Immature natural killer cell (primary cell): Measurements from ENCODE around the gene ZBTB3. TPM values are rescaled to one million over a fixed set of nuclear protein-coding genes. Genes with fewer than 3 reads are reported as not detected.

Source experiments
- DNase-seq, 3 donors: peaks; one replicate each; pipeline ENCODE4 v3.0.0; 2022; ENCODE audit warnings: mixed read lengths in 1 of 3
- H3K27ac Mint-ChIP-seq, 6 donors: one replicate each; pipeline ENCODE4 v1.8.0; 2020; ENCODE audit warnings: mixed read lengths in 6 of 6, mild to moderate bottlenecking in 5 of 6, inconsistent platforms in 4 of 6, moderate library complexity in 3 of 6
- H3K27me3 Mint-ChIP-seq, 3 donors: one replicate each; pipeline ENCODE4 v1.8.0; 2020 to 2021; ENCODE audit warnings: low read depth in 3 of 3, mild to moderate bottlenecking in 3 of 3, mixed read lengths in 3 of 3, moderate library complexity in 3 of 3, inconsistent platforms in 1 of 3
- H3K36me3 Mint-ChIP-seq, 3 donors: one replicate each; pipeline ENCODE4 v1.8.0; 2020; ENCODE audit warnings: mixed read lengths in 3 of 3, inconsistent platforms in 2 of 3, mild to moderate bottlenecking in 2 of 3
- H3K4me1 Mint-ChIP-seq, 2 donors: one replicate each; pipeline ENCODE4 v1.8.0; 2020; ENCODE audit warnings: inconsistent platforms in 2 of 2, mild to moderate bottlenecking in 2 of 2, mixed read lengths in 2 of 2, moderate library complexity in 1 of 2
- H3K4me3 Mint-ChIP-seq, 5 donors: one replicate each; pipeline ENCODE4 v1.8.0; 2020; ENCODE audit warnings: mild to moderate bottlenecking in 5 of 5, mixed read lengths in 5 of 5, inconsistent platforms in 3 of 5, moderate library complexity in 3 of 5
- H3K9me3 Mint-ChIP-seq, 6 donors: one replicate each; pipeline ENCODE4 v1.8.0; 2020; ENCODE audit warnings: mild to moderate bottlenecking in 6 of 6, mixed read lengths in 6 of 6, inconsistent platforms in 4 of 6, moderate library complexity in 3 of 6
- polyA plus RNA-seq, 3 donors: library from polyadenylated mRNA; unstranded; fragments of 300-500 nt; fragmentation: Illumina TruSeq; gene quantifications; one replicate each; pipeline ENCODE4 v1.2.3, GENCODE V29; 2021

Gene ZBTB3
- 10 to 100 TPM in 1 of 3 donors, 1 to 10 TPM in 2; 4.1 to 14.2 (median 5.5) TPM for polyA plus RNA-seq

DNA sequence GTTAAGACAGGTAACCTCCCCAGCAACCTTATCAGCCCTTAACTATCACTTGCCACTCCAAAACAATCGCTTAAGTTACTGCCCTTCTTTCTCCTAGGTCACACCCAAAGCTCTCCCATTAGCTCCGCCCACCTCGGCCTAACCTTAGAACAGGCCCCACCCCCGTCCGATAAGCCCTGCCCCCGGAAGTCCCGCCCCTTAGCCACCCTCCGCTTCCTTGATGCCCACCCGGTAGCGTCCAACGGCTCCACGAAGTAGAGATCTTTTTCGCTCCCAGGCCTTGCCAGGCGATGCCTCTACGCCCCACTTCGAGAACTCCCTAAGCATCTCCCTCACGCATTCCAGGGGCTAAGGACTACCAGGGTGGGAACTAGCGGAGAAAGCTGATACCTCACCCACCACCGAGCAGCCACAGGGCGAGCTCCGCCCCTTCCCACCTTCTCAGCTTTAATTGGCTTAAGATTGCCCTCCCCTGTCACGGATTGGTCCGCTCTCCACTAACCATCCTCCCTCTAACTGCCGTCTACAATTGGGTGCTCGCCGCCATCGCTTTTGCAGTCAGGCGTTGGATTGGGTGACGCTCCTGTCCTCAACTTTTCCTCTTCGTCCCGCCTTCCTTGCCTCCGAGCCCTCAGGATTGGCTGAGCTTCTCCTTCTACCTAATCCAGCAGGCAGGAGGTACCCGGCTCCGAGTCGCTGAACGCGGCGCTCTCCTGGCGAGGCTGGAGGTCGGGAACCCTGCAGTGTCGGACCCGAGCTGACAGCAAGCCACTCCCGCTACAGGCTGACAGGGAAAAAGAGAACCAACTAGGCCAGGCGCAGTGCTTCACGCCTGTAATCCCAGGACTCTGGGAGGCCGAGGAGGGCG lies at the start of gene ZBTB3:
TSS of gene ZBTB3 (minus strand) at position 425 of the 868 bp plus-strand sequence. CDS start 496 bp downstream, outside the sequence.
- H3K4me3 Mint-ChIP-seq = peak within 1 kb of the TSS; percentile 95 to 100 (median 97)
- H3K36me3 Mint-ChIP-seq = peaks cover 0 to 3% (median 0%) of the 10 kb centered on the region in 3 donors
- H3K27ac Mint-ChIP-seq = peak within 1 kb of the TSS; percentile 96 to 100 (median 98)
- peaks cover 6 to 8% (median 7%) of the 10 kb centered on the region in 3 donors for H3K27me3 Mint-ChIP-seq
- no peaks in the 10 kb centered on the region for H3K9me3 Mint-ChIP-seq
- peaks cover 13 to 25% of the 10 kb centered on the region in 2 donors for H3K4me1 Mint-ChIP-seq
- peak; percentile 98 to 99 (median 99) for DNase-seq

DNA sequence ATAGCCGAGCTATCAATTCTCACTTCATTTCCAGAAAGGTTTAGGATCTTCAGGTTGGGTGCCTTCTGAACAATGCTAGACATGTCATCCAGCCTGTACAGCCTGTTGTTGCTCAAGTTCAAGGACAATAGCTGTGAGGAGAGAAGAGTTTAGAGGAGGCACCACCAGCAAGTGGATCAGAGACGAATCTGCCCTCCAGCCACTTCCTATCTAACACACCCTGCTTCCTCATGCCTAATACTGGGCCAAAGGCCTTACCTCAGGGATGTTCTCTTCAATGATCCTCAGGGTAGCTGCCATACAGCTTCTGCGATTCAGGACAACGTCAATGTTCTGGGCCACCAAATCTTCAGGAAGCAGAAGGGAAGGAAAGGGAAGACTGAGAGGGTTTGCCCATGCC lies 47.1 kb upstream of the ZBTB3 start:
- peak overlapping the region in 1 of 6 donors; percentile 23 for H3K27ac Mint-ChIP-seq
- DNase-seq = no peak
- H3K4me3 Mint-ChIP-seq = no peak overlapping the region
- peaks cover 26 to 29% of the 10 kb centered on the region in 2 donors for H3K4me1 Mint-ChIP-seq
- peaks cover 6 to 7% (median 6%) of the 10 kb centered on the region in 3 donors for H3K27me3 Mint-ChIP-seq
- peaks cover 19 to 41% (median 24%) of the 10 kb centered on the region in 3 donors for H3K36me3 Mint-ChIP-seq
- peaks cover 0 to 2% (median 0%) of the 10 kb centered on the region in 6 donors for H3K9me3 Mint-ChIP-seq

DNA sequence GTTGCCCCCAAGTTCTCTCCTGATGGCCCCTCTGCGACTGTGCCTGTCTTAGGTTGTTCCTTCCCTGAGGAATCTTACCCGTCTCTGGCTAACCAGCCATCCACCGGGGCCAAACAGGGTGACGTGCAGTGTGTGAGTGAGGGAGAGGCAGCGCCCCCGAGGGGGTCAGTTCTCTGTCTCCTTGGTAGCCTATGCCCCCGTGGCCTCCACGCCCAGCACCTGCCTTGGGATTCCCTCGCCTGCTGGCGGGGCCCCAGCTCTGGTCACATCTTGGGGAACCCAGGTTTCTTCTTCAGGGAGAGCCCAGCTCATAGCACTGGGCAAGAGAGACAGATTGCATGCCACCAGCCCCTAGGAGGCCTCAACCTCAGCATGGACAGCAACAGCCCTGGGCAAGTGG lies 45.5 kb upstream of the ZBTB3 start:
- H3K4me1 Mint-ChIP-seq = peaks cover 13 to 14% of the 10 kb centered on the region in 2 donors
- no peak for DNase-seq
- peaks cover 0 to 2% (median 0%) of the 10 kb centered on the region in 6 donors for H3K9me3 Mint-ChIP-seq
- H3K4me3 Mint-ChIP-seq = no peak overlapping the region
- peaks cover 32 to 56% (median 32%) of the 10 kb centered on the region in 3 donors for H3K36me3 Mint-ChIP-seq
- H3K27me3 Mint-ChIP-seq = peaks cover 0 to 3% (median 1%) of the 10 kb centered on the region in 3 donors
- peak overlapping the region in 2 of 6 donors; percentile 22 to 23 for H3K27ac Mint-ChIP-seq

DNA sequence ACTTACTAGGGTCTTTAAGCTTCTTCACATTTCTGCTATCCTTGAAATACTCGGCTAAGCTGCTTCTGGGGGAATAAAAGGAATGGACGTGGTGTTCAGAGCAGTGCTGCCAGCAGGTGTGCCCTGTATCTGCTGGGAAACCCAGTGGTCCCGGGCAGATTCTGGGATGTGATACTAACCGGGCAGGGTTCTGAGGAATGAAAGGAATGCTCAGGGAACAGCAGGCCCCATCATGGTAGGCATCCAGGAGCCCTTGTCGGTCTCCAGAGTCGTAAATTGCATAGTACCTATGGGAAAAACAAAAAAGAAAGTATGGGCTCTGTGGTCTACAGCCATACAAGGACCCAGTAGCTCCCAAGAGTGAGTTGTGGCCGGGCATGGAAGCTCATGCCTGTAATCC lies 42.3 kb upstream of the ZBTB3 start:
- Mint-ChIP-seq H3K36me3 (peaks cover 29 to 50% (median 30%) of the 10 kb centered on the region in 3 donors), H3K9me3 (no peaks in the 10 kb centered on the region), H3K4me3 (no peak overlapping the region), H3K27me3 (peaks cover 0 to 7% (median 4%) of the 10 kb centered on the region in 3 donors), H3K27ac (peak overlapping the region in 2 of 6 donors; percentile 37 to 60), H3K4me1 (peaks cover 14% of the 10 kb centered on the region in 2 donors)
- no peak for DNase-seq

DNA sequence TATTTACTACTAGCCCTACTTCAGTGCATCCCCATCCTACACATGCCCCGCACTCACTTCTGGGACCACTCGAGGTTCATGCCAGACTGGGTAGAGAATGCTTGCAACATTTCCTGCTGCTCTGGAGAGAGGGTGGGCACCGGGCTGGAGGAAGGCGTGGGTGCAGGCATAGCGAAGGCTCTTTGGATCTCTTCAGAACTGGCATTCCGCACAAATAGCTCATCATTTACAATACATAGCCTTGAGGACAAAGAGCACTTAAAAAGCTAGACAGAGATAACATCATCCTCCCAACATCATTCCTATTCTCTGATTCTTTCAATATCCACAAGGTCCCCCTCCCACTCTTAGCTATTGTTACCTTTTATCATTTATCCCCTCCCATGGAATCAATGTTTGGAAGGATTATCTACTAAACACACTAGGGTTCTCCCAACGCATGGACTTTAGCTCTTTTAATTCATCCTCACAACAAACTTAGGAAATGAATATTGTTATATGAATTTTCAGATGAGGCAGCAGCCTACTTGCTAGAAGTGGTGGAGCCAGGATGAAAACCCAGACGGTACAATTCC lies 40.3 kb upstream of the ZBTB3 start:
- Mint-ChIP-seq H3K9me3 (no peaks in the 10 kb centered on the region), H3K4me3 (no peak overlapping the region), H3K36me3 (peaks cover 19 to 41% (median 24%) of the 10 kb centered on the region in 3 donors), H3K27me3 (peaks cover 0 to 7% (median 4%) of the 10 kb centered on the region in 3 donors), H3K4me1 (peaks cover 28 to 34% of the 10 kb centered on the region in 2 donors), H3K27ac (peak overlapping the region; percentile 37 to 83 (median 74))
- no peak for DNase-seq

DNA sequence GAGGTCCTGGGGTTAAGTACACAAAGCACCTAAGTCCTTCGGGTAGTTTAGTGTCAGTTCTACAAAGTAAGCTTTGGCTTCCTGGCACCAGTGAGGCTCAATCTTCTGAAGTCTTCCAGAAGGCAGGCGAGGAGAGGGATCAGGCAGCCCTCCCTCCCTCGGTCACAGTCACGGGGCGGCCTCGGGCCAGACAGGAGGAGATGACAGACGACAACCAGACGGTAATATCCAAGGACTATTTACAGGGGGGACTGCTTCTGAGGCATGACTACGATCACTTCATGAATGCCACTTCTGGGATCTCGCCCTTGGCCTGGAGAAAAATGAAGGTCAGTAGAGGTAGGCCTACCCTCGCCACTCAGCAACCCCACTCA lies 38.2 kb upstream of the ZBTB3 start:
- H3K4me1 Mint-ChIP-seq = peaks cover 46 to 51% of the 10 kb centered on the region in 2 donors
- H3K27ac Mint-ChIP-seq = peak overlapping the region; percentile 94 to 96 (median 95)
- no peak for DNase-seq
- H3K27me3 Mint-ChIP-seq = peaks cover 0 to 10% (median 4%) of the 10 kb centered on the region in 3 donors
- H3K4me3 Mint-ChIP-seq = peak overlapping the region; percentile 82 to 96 (median 86)
- H3K9me3 Mint-ChIP-seq = no peaks in the 10 kb centered on the region
- peaks cover 16 to 32% (median 19%) of the 10 kb centered on the region in 3 donors for H3K36me3 Mint-ChIP-seq

DNA sequence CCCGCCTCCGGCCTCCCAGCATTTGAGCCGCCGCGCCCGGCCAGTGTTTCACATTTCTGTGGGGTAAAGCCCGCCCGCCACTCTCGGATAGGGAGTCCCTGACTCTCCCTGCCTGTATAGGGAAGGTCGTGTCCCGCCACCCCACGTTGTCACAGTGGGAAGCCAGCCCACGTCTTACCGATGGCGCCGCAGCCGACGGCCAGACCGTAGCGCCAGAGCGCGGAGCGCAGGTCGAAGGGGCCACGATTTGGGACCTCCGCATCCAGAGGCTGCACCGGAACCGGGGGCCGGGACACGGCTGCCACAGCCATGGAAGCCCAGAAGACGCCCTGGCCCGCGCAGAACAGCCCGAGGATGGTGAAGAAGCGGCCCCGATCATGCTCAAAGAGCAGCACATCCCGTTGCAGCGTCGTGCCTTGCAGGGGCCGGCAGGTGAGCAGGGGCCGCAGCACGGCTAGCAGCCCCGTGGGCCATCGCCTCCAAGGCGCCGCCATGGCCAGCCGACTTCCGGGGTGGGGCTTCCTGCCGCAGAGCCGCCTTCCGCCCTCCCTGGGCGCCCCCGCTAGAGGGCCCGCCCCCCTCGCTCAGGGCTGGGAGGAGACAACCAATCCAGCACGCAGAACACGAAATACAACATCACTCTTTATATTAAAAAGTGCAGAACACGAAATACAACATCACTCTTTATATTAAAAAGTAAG lies 37.7 kb upstream of the ZBTB3 start, which contains the start of gene TMEM223:
TSS of gene TMEM223 (minus strand) at position 506 of the 701 bp plus-strand sequence. CDS start at position 494, 12 bp downstream.
- Mint-ChIP-seq H3K27me3 (peaks cover 0 to 12% (median 4%) of the 10 kb centered on the region in 3 donors), H3K36me3 (peaks cover 14 to 31% (median 19%) of the 10 kb centered on the region in 3 donors), H3K4me1 (peaks cover 48 to 53% of the 10 kb centered on the region in 2 donors), H3K4me3 (peak within 1 kb of the TSS; percentile 82 to 96 (median 86)), H3K27ac (peak within 1 kb of the TSS; percentile 94 to 96 (median 95)), H3K9me3 (no peaks in the 10 kb centered on the region)
- peak; percentile 85 to 87 (median 86) for DNase-seq

DNA sequence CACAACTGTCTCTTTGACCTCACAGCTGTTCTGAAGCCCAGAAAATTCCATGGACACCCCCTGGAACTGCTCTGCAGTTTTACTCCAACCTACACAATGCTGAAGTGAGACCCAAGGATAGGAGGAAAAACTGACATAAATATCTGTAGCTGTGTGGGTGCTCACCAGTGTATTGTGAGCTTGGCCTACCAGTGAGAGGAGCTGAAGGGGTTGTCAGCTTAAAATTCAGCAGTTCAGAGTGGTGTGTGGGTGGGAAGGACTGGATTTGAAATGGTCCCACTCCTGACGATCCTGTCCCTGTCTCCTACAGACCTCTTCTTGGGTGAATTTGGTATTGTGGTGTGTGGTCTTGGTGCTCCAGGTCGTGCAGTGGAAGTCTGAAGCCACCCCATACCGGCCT lies 35.6 kb upstream of the ZBTB3 start:
- DNase-seq = no peak
- H3K9me3 Mint-ChIP-seq = no peaks in the 10 kb centered on the region
- peaks cover 4 to 15% (median 5%) of the 10 kb centered on the region in 3 donors for H3K36me3 Mint-ChIP-seq
- H3K27ac Mint-ChIP-seq = peak overlapping the region; percentile 92 to 96 (median 95)
- peak overlapping the region; percentile 70 to 96 (median 95) for H3K4me3 Mint-ChIP-seq
- H3K27me3 Mint-ChIP-seq = peaks cover 0 to 11% (median 4%) of the 10 kb centered on the region in 3 donors
- peaks cover 54 to 64% of the 10 kb centered on the region in 2 donors for H3K4me1 Mint-ChIP-seq

DNA sequence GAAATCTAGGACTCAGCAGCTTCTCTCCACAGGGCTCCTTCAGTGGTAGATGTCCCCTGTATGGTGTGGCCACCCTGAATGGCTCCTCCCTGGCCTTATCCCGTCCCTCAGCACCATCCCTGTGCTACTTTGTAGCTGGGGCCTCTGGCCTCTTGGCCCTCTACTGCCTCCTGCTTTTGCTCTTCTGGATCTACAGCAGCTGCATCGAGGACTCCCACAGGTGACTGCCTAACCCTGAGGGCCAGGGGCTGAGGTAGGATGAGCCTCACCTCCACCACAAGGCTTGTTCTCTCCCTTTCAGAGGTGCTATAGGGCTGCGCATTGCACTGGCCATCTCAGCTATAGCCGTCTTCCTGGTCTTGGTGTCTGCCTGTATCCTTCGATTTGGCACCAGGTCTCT lies 35.0 kb upstream of the ZBTB3 start:
- Mint-ChIP-seq H3K4me1 (peaks cover 54 to 64% of the 10 kb centered on the region in 2 donors), H3K36me3 (peaks cover 0 to 9% (median 0%) of the 10 kb centered on the region in 3 donors), H3K9me3 (no peaks in the 10 kb centered on the region), H3K27me3 (peaks cover 0 to 11% (median 4%) of the 10 kb centered on the region in 3 donors), H3K4me3 (peak overlapping the region; percentile 70 to 96 (median 95)), H3K27ac (peak overlapping the region; percentile 92 to 96 (median 95))
- no peak for DNase-seq

DNA sequence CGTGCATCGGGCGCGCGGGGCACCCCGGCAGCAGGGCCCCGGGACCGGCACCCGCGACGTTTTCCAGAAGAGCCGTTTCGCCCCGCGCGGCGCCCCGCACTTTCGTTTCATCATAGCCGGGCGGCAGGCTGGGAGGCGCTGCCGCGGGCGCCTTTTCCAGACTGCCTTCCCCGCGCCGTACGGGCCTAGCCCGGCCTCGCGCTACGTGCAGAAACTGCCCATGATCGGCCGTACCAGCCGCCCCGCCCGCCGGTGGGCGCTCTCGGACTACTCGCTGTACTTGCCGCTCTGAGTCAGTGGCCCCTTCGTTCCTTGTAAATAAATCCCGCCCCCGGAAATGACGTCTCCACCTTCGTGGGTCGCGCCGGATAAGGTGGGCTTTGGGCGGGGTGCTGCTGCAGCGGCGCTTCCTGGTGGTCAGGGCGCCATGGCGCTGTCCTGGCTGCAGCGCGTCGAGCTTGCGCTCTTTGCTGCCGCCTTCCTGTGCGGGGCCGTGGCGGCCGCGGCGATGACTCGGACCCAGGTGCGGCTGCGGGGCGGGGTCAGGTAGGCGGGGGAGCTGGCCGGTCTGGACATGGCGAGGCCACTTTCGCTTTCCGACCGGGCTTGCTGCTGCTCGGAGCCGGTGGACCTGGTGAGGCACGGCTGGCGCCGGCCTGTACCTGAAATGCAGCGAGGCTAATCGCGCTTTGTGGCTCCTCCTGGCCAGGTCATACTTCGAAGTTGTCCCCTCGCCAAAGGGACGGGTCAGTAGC lies 33.2 kb upstream of the ZBTB3 start, which contains the start of gene TMEM179B:
TSS of gene TMEM179B (plus strand) at position 398 of the 755 bp plus-strand sequence. CDS start at position 428, 30 bp downstream.
- H3K9me3 Mint-ChIP-seq = no peaks in the 10 kb centered on the region
- peak; percentile 99 for DNase-seq
- H3K27ac Mint-ChIP-seq = peak within 1 kb of the TSS; percentile 95 to 96 (median 96)
- peaks cover 0 to 7% (median 4%) of the 10 kb centered on the region in 3 donors for H3K27me3 Mint-ChIP-seq
- peak within 1 kb of the TSS; percentile 93 to 96 (median 95) for H3K4me3 Mint-ChIP-seq
- peaks cover 50 to 58% of the 10 kb centered on the region in 2 donors for H3K4me1 Mint-ChIP-seq
- peaks cover 0 to 8% (median 0%) of the 10 kb centered on the region in 3 donors for H3K36me3 Mint-ChIP-seq

DNA sequence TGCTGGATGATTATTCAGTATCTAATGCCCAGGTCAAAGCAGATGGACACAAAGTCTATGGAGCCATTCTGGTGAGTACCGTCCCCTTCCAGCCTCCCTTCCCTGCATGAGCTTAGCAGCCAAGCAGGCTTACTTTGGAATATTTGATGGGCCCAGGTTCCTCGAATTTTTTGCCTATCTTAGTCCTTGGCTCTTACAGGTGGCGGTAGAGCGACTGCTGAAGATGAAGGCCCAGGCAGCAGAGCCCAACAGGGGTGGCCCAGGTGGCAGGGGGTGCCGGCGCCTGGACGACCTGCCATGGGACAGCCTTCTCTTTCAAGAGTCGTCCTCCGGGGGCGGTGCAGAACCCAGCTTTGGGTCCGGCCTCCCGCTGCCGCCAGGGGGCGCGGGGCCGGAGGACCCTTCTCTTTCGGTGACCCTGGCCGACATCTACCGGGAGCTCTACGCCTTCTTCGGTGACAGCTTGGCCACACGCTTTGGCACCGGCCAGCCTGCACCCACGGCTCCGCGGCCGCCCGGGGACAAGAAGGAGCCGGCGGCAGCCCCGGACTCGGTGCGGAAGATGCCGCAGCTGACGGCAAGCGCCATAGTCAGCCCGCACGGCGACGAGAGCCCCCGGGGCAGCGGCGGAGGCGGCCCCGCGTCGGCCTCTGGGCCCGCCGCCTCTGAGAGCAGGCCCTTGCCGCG lies 32.5 kb upstream of the ZBTB3 start:
- peaks cover 46 to 52% of the 10 kb centered on the region in 2 donors for H3K4me1 Mint-ChIP-seq
- peaks cover 0 to 6% (median 0%) of the 10 kb centered on the region in 3 donors for H3K36me3 Mint-ChIP-seq
- peak overlapping the region; percentile 84 to 87 (median 86) for H3K4me3 Mint-ChIP-seq
- peak; percentile 86 to 88 (median 87) for DNase-seq
- H3K27ac Mint-ChIP-seq = peak overlapping the region; percentile 92 to 96 (median 95)
- H3K9me3 Mint-ChIP-seq = no peaks in the 10 kb centered on the region
- peaks cover 0 to 7% (median 0%) of the 10 kb centered on the region in 3 donors for H3K27me3 Mint-ChIP-seq

DNA sequence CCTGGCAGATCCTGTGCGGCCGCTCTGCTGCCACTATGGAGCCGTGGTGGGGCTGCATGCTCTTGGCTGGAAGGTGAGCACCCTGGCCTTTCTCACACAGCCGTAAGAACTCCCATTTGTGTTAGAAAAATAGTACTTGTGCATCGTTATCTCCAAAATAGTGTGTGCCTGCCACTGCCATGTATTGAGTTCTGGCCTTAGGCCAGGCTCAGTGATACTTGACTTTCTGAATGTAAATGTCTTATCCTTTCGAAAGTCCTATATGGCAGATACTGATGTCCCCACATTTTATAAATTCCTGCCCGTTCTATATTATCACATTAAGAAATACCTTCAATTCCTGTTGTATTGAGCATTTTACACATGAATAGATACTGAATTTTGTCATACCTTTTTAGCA lies 28.8 kb upstream of the ZBTB3 start:
- Mint-ChIP-seq H3K27me3 (peaks cover 0 to 7% (median 0%) of the 10 kb centered on the region in 3 donors), H3K36me3 (peaks cover 0 to 3% (median 0%) of the 10 kb centered on the region in 3 donors), H3K27ac (no peak overlapping the region), H3K4me1 (peaks cover 19% of the 10 kb centered on the region in 2 donors), H3K4me3 (no peak overlapping the region), H3K9me3 (no peaks in the 10 kb centered on the region)
- no peak for DNase-seq
